Measurements from ENCODE around the gene HDDC3.

Gene HDDC3

DNA sequence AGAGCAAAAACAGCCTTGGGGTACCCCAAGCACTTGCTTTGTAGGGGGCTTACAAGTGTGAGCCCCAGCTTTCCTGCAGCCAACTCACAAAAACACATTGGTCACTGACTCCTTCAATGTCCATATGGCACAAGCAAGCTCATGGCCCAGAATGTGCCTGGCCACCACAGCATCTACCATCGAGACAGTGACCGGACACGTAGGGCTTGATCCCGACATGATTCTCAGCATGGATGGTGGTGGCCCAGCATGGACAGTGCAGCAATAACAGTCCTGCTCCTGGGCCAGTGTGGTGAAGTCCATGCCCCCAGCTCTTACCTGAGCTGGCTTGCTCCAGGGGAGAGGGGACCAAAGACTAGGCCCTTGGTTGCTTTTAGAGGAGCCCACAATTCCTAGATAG is 8.7 kb upstream of the HDDC3 start:
- no peaks in the 10 kb centered on the region for H3K27me3 ChIP-seq (ENCODE audit: insufficient read depth, poor library complexity, severe bottlenecking)
- DNase-seq (ENCODE audit: low read depth in 1 of 2, low spot score in 1 of 2), result no peak
- TF ChIP-seq, protein P1, sequence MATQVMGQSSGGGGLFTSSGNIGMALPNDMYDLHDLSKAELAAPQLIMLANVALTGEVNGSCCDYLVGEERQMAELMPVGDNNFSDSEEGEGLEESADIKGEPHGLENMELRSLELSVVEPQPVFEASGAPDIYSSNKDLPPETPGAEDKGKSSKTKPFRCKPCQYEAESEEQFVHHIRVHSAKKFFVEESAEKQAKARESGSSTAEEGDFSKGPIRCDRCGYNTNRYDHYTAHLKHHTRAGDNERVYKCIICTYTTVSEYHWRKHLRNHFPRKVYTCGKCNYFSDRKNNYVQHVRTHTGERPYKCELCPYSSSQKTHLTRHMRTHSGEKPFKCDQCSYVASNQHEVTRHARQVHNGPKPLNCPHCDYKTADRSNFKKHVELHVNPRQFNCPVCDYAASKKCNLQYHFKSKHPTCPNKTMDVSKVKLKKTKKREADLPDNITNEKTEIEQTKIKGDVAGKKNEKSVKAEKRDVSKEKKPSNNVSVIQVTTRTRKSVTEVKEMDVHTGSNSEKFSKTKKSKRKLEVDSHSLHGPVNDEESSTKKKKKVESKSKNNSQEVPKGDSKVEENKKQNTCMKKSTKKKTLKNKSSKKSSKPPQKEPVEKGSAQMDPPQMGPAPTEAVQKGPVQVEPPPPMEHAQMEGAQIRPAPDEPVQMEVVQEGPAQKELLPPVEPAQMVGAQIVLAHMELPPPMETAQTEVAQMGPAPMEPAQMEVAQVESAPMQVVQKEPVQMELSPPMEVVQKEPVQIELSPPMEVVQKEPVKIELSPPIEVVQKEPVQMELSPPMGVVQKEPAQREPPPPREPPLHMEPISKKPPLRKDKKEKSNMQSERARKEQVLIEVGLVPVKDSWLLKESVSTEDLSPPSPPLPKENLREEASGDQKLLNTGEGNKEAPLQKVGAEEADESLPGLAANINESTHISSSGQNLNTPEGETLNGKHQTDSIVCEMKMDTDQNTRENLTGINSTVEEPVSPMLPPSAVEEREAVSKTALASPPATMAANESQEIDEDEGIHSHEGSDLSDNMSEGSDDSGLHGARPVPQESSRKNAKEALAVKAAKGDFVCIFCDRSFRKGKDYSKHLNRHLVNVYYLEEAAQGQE (IDR thresholded peaks at IDR 0.05; ENCODE audit: insufficient replicate concordance, low read depth), result no peak
- TF ChIP-seq, protein P2, sequence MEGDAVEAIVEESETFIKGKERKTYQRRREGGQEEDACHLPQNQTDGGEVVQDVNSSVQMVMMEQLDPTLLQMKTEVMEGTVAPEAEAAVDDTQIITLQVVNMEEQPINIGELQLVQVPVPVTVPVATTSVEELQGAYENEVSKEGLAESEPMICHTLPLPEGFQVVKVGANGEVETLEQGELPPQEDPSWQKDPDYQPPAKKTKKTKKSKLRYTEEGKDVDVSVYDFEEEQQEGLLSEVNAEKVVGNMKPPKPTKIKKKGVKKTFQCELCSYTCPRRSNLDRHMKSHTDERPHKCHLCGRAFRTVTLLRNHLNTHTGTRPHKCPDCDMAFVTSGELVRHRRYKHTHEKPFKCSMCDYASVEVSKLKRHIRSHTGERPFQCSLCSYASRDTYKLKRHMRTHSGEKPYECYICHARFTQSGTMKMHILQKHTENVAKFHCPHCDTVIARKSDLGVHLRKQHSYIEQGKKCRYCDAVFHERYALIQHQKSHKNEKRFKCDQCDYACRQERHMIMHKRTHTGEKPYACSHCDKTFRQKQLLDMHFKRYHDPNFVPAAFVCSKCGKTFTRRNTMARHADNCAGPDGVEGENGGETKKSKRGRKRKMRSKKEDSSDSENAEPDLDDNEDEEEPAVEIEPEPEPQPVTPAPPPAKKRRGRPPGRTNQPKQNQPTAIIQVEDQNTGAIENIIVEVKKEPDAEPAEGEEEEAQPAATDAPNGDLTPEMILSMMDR (IDR thresholded peaks at IDR 0.05; ENCODE audit: insufficient read depth, low read length), result no peak
- TF ChIP-seq SPI1 (IDR thresholded peaks at IDR 0.05; ENCODE audit: borderline replicate concordance, low read depth), result no peak
- TF ChIP-seq GABPA (IDR thresholded peaks at IDR 0.05; ENCODE audit: low read depth), result no peak
- no peak for TF ChIP-seq POLR2AphosphoS5 (IDR thresholded peaks at IDR 0.05; ENCODE audit: low read depth)
- H3K27ac ChIP-seq (replicated peaks), result no peak overlapping the region
- no peak overlapping the region for H3K4me3 ChIP-seq (replicated peaks; ENCODE audit: insufficient read depth, low read length)

DNA sequence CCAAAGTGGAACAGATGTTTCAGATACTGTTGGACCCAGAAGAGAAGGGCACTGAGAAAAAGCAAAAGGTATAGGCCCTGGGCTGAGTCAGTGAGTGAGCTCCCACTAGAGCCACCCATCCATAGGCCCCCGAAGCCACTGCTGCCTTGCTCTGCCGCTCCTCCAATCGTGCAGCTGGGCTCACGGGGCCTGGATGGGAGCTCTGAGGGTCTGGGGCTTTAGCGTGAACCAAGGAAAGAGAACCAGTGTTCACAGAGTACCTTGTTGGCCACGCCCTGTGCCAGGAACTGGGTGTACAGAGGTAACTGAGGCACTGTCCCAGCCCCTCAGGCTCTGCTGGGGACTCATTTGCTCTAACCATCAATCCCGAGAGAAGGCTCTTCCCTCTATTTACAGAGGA is 7.4 kb upstream of the HDDC3 start:
- Histone ChIP-seq H3K27me3 (ENCODE audit: insufficient read depth, poor library complexity, severe bottlenecking) (no peaks in the 10 kb centered on the region), H3K27ac (replicated peaks) (no peak overlapping the region), H3K4me3 (replicated peaks; ENCODE audit: insufficient read depth, low read length) (no peak overlapping the region)
- no peak for DNase-seq (ENCODE audit: low read depth in 1 of 2, low spot score in 1 of 2)
- TF ChIP-seq POLR2AphosphoS5 (IDR thresholded peaks at IDR 0.05; ENCODE audit: low read depth), result no peak
- TF ChIP-seq, protein P1 (IDR thresholded peaks at IDR 0.05; ENCODE audit: insufficient replicate concordance, low read depth), result no peak
- TF ChIP-seq, protein P2 (IDR thresholded peaks at IDR 0.05; ENCODE audit: insufficient read depth, low read length), result no peak
- no peak for TF ChIP-seq SPI1 (IDR thresholded peaks at IDR 0.05; ENCODE audit: borderline replicate concordance, low read depth)
- no peak for TF ChIP-seq GABPA (IDR thresholded peaks at IDR 0.05; ENCODE audit: low read depth)

DNA sequence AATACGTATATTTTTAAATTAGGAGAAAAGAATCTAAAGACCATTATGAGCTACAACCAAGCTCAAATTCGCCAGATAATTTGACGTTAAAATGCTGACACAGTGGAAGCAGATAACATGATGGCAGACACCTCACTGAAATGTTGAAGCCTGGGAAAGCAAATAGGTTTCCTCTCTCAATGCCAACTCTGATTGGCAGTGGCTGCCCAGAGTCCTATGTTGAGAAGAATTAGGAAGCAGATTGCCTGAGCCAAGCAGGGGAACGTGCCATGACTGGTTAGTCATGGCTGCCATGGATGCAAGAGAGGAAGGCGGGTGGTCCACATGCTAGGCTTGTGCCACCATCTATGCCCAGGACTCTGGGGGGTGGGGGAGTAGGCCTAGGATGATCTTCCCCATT is 5.9 kb upstream of the HDDC3 start:
- H3K4me3 ChIP-seq (replicated peaks; ENCODE audit: insufficient read depth, low read length), result no peak overlapping the region
- DNase-seq (ENCODE audit: low read depth in 1 of 2, low spot score in 1 of 2), result no peak

More for the DNA sequence above, 5.9 kb upstream of the HDDC3 start:
- Histone ChIP-seq H3K27me3 (ENCODE audit: insufficient read depth, poor library complexity, severe bottlenecking) (no peaks in the 10 kb centered on the region), H3K27ac (replicated peaks) (no peak overlapping the region)
- TF ChIP-seq POLR2AphosphoS5 (IDR thresholded peaks at IDR 0.05; ENCODE audit: low read depth) (no peak), GABPA (IDR thresholded peaks at IDR 0.05; ENCODE audit: low read depth) (no peak), SPI1 (IDR thresholded peaks at IDR 0.05; ENCODE audit: borderline replicate concordance, low read depth) (no peak)
- TF ChIP-seq, protein P2 (IDR thresholded peaks at IDR 0.05; ENCODE audit: insufficient read depth, low read length), result no peak
- TF ChIP-seq, protein P1 (IDR thresholded peaks at IDR 0.05; ENCODE audit: insufficient replicate concordance, low read depth), result no peak

Measured in HL-60 (cell line).